Stomach (tissue), 9 donors: ENCODE data around the gene MZB1. TPM values are rescaled to one million over a fixed set of nuclear protein-coding genes. Genes with fewer than 3 reads are reported as not detected.
"Not testable (repeated sequence)": the region's sequence is repeated elsewhere in the genome, so short reads cannot be mapped to it uniquely, and the experiment has no call there.

Experiments used
- DNase-seq, 2 donors: peaks; one replicate each; pipeline versions ENCODE4 v3.0.0 to v3.0.0-alpha.2; 2013 to 2019
- H3K27ac ChIP-seq, 5 donors: fragments of 200-600 bp in 4 of 5; sonication (generic) in 4 of 5; one replicate each; pipeline ENCODE4 v1.5.1; 2013 to 2019; ENCODE audit warnings: mild to moderate bottlenecking in 1 of 5, moderate library complexity in 1 of 5
- H3K27me3 ChIP-seq, 3 donors: fragments of 200-600 bp; sonication (generic); one replicate each; pipeline ENCODE4 v1.5.1; 2017 to 2019; ENCODE audit warnings: mixed run types in 1 of 3
- H3K36me3 ChIP-seq, 4 donors: fragments of 200-600 bp; sonication (generic); 1 replicate in 3 of 4; 2 replicates in 1 of 4; pipeline ENCODE4 v1.5.1; 2016 to 2019
- H3K4me1 ChIP-seq, 4 donors: fragments of 200-600 bp; sonication (generic); one replicate each; pipeline ENCODE4 v1.5.1; 2016 to 2019
- H3K4me3 ChIP-seq, 4 donors: fragments of 200-600 bp; sonication (generic) in 3 of 4; one replicate each; pipeline ENCODE4 v1.5.1; 2016 to 2019; ENCODE audit warnings: mild to moderate bottlenecking in 1 of 4
- H3K9me3 ChIP-seq, 4 donors: fragments of 200-600 bp; sonication (generic); one replicate each; pipeline ENCODE4 v1.5.1; 2016 to 2019
- CTCF ChIP-seq, 7 experiments: fragments of 450-650 bp in 4 of 7; fragments of 200-600 bp in 3 of 7; sonication (generic) in 3 of 7; IDR thresholded peaks; one replicate each; pipeline ENCODE4 v1.5.1; 2016 to 2019; ENCODE audit warnings: antibody characterized with exemption in 7 of 7, control low read depth in 2 of 7, mild to moderate bottlenecking in 1 of 7
- EP300 ChIP-seq: sonication (generic); formaldehyde crosslinking; IDR thresholded peaks from one replicate; pipeline ENCODE4 v1.6.1; 2017; ENCODE audit warnings: antibody characterized with exemption
- POLR2A ChIP-seq, 4 donors: fragments of 450-650 bp; IDR thresholded peaks; one replicate each; pipeline ENCODE4 v1.6.1; 2016; ENCODE audit warnings: antibody characterized with exemption in 4 of 4, control low read depth in 2 of 4, mild to moderate bottlenecking in 1 of 4, moderate library complexity in 1 of 4
- POLR2AphosphoS5 ChIP-seq, 3 donors: sonication (generic); formaldehyde crosslinking; IDR thresholded peaks; one replicate each; pipeline ENCODE4 v1.6.1; 2016; ENCODE audit warnings: antibody characterized with exemption in 3 of 3
- WGBS, 5 donors: extraction: QIAGEN DNeasy Blood & Tissue Kit in 3 of 5; methylation state at CpG; one replicate each; pipeline versions ENCODE4 v1.1.5 to v1.1.7; 2013 to 2018; 5-methylcytosine and 5-hydroxymethylcytosine counted together
- intact Hi-C: fragments of 100-400 bp; cut with DNase I; formaldehyde crosslinking; loops from one replicate; pipeline ENCODE4 v1.15.1; 2023; ENCODE audit warnings: low total_unique reads
- polyA plus RNA-seq, 3 donors: library from polyadenylated mRNA; stranded (reverse); fragments of 200-250 nt; gene quantifications; one replicate each; pipeline ENCODE4 v1.2.3, GENCODE V29; 2013
- total RNA-seq, 5 donors: library from RNA; depleted of rRNA; stranded (reverse); fragments of >200 nt; gene quantifications; one replicate each; pipeline versions ENCODE4 v1.1.0 to v1.2.3, GENCODE V29; 2014 to 2016
- donor health status: healthy with polysubstance abuse.
- donor health status: Bipolar disorder and iron deficiency.
- donor health status: healthy.

Gene MZB1
- total and polyA plus RNA-seq, 8 donors: 1.1 to 15.8 (median 7.6) TPM; not detected in 1

GRCh38 chr5:139413153-139413552, 23.4 kb upstream of the MZB1 start:
- DNase-seq: no peak
- intact Hi-C loops: no loop called here
- no peak for TF ChIP-seq POLR2A (IDR thresholded peaks at IDR 0.05)
- no peak for TF ChIP-seq EP300
- no peak for TF ChIP-seq POLR2AphosphoS5 (IDR thresholded peaks at IDR 0.05)
- TF ChIP-seq CTCF (IDR thresholded peaks at IDR 0.05): no peak
- Histone ChIP-seq H3K4me3 (no peak overlapping the region), H3K27me3 (no peaks in the 10 kb centered on the region), H3K9me3 (no peaks in the 10 kb centered on the region), H3K27ac (peak overlapping the region in 1 of 5 donors; percentile 71), H3K4me1 (peaks cover 5 to 56% (median 28%) of the 10 kb centered on the region in 4 donors), H3K36me3 (peaks cover 0 to 28% (median 18%) of the 10 kb centered on the region in 4 donors)
- 96 to 99% (median 97%) methylated on average over 6 of the region's 6 CpGs for WGBS, 5 donors

DNA sequence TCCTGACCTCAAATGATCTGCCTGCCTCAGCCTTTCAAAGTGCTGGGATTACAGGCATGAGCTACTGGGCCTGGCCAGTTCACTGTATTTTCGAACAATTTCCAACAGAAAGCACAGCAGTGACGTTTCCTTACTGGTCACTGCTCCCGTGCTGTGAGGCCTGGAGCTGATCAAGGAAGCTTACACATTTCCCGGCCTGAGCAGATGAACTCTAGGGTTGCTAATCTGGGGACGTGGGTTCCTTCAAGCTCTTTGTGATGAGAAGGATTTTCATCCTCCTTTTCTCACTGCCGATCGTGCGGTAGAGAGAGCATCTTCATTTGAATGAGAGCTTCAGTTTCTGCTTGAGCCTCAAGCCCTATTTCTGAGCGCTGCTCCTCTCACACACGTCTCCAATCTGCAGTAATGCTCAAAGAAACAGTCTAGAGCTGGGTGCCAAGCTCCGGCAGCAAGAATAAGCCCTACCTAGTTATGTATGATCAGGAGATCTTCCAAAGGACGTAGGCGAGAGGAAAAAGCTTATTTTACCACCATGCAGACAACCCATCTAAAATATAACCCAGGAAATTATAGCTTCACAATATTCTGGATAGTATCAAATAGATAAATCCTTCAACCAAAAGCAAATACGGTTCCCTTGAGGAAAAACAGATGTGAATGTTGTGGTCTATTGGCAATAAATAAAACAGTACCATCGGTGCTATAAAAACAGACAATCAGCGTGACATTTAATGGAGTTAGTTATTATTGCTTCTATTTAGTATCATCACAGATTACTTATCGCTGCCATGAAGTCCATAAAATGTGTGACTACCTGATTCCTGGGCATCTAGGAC, 21.5 kb upstream of the MZB1 start:
- peaks cover 5 to 36% (median 18%) of the 10 kb centered on the region in 4 donors for H3K4me1 ChIP-seq
- H3K4me3 ChIP-seq: no peak overlapping the region
- no peak for DNase-seq
- intact Hi-C loops: no loop called here
- peak overlapping the region in 1 of 5 donors; percentile 71 for H3K27ac ChIP-seq
- 87 to 92% (median 89%) methylated on average over 17 of the region's 17 CpGs for WGBS, 5 donors
- no peaks in the 10 kb centered on the region for H3K9me3 ChIP-seq
- H3K27me3 ChIP-seq: no peaks in the 10 kb centered on the region
- TF ChIP-seq CTCF (IDR thresholded peaks at IDR 0.05): no peak
- TF ChIP-seq POLR2AphosphoS5 (IDR thresholded peaks at IDR 0.05): no peak
- TF ChIP-seq EP300: no peak
- TF ChIP-seq POLR2A (IDR thresholded peaks at IDR 0.05): no peak
- peaks cover 0 to 22% (median 15%) of the 10 kb centered on the region in 4 donors for H3K36me3 ChIP-seq

DNA sequence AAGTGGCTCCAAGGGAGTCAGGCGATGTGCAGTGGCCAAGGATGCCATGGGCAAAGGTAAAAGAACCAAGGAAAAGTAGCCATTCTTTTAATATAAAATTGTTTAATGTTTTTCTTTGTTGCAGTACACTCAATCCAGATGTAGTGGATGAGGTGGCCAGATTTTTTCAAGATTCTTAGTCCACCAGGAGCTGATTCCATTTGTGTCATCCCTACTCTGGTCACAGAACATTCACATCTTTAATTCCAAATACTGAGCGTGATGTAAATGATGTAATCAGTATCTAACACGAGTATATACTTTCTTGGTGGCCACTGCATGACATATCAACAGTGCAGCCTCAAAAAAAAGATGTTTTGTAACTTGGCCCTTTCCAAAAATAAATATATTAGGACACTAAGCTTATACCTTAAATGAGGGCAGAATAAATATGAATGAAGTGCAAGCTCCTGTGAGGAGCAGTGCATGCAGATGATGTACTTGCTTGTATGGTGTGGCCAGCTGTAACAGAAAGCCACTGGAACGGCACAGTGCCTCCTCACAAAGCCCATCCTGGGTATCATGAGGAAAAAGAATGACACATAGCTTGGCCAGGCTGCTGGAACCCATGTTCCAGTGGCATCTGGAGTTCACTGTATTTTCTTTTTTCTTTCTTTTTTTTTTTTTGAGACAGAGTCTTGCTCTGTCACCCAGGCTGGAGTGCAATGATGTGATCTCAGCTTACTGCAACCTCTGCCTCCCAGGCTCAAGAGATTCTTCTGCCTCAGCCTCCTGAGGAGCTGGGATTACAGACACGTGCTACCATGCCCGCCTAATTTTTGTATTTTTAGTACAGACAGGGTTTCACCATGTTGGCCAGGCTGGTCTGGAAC, 20.6 kb upstream of the MZB1 start:
- H3K4me1 ChIP-seq: peaks cover 2 to 28% (median 11%) of the 10 kb centered on the region in 4 donors
- DNase-seq: no peak
- H3K36me3 ChIP-seq: peaks cover 0 to 22% (median 15%) of the 10 kb centered on the region in 4 donors
- WGBS, 5 donors: 58 to 80% (median 78%) methylated on average over 6 of the region's 6 CpGs
- H3K4me3 ChIP-seq: no peak overlapping the region
- intact Hi-C loops: no loop called here
- no peak for TF ChIP-seq CTCF (IDR thresholded peaks at IDR 0.05)
- TF ChIP-seq POLR2AphosphoS5 (IDR thresholded peaks at IDR 0.05): no peak
- no peak for TF ChIP-seq EP300
- no peak for TF ChIP-seq POLR2A (IDR thresholded peaks at IDR 0.05)
- no peaks in the 10 kb centered on the region for H3K27me3 ChIP-seq
- no peaks in the 10 kb centered on the region for H3K9me3 ChIP-seq
- peak overlapping the region in 1 of 5 donors; percentile 71 for H3K27ac ChIP-seq

DNA sequence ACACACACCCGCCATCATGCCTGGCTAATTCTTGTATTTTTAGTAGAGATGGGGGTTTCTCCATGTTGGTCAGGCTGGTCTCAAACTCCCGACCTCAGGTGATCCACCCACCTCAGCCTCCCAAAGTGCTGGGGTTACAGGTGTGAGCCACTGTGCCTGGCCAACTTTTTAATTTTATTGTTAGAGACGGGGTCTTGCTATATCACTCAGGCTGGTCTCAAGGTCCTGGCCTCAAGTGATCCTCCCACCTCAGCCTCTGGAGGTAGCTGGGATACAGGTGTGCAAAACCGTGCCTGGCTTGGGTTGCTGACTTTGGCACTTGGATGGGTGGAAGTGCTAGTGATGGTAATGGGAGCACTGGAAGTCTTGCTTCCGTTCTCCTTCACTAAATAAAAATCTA, 19.4 kb upstream of the MZB1 start:
- peaks cover 4 to 23% (median 8%) of the 10 kb centered on the region in 4 donors for H3K4me1 ChIP-seq
- H3K27ac ChIP-seq: peak overlapping the region in 1 of 5 donors; percentile 71
- DNase-seq, H3K9me3 ChIP-seq, intact Hi-C loops, H3K4me3 ChIP-seq, H3K27me3 ChIP-seq: not testable (repeated sequence)
- H3K36me3 ChIP-seq: peaks cover 0 to 22% (median 15%) of the 10 kb centered on the region in 4 donors
- 86 to 94% (median 90%) methylated on average over 5 of the region's 5 CpGs for WGBS, 5 donors
